HepG2 (cell line): ENCODE results near the gene GAS2L2. TPM values are rescaled to one million over a fixed set of nuclear protein-coding genes. Genes with fewer than 3 reads are reported as not detected.

ENCODE experiments used
- AHR ChIP-seq: IDR thresholded peaks from 2 replicates; pipeline ENCODE4 v1.6.1; 2018; ENCODE audit warnings: missing genetic modification reagents, missing compliant biosample characterization
- NCOA1 ChIP-seq: sonication (generic); formaldehyde crosslinking; IDR thresholded peaks from 2 replicates; pipeline ENCODE4 v1.9.0; 2021; ENCODE audit warnings: missing genetic modification reagents
- NR3C1 ChIP-seq: sonication (generic); formaldehyde crosslinking; IDR thresholded peaks from 2 replicates; pipeline ENCODE4 v1.4.0; 2020; ENCODE audit warnings: missing genetic modification reagents
- SIN3A ChIP-seq: IDR thresholded peaks from 2 replicates; pipeline ENCODE4 v1.6.1; 2011; ENCODE audit warnings: low read depth, mild to moderate bottlenecking, control low read depth, low read length, borderline replicate concordance
- SMYD3 ChIP-seq: sonication (generic); formaldehyde crosslinking; IDR thresholded peaks from 2 replicates; pipeline ENCODE4 v1.8.1; 2023; ENCODE audit warnings: mild to moderate bottlenecking, missing genetic modification reagents
- TAF1 ChIP-seq: sonication (generic); formaldehyde crosslinking; IDR thresholded peaks from 2 replicates; pipeline ENCODE4 v1.4.0; 2020; ENCODE audit warnings: missing genetic modification reagents
- ZKSCAN5 ChIP-seq: sonication (generic); formaldehyde crosslinking; IDR thresholded peaks from 2 replicates; pipeline ENCODE4 v1.5.1; 2020; ENCODE audit warnings: mild to moderate bottlenecking, missing genetic modification reagents
- ZNF180 ChIP-seq: sonication (generic); formaldehyde crosslinking; IDR thresholded peaks from 2 replicates; pipeline ENCODE4 v1.4.0; 2020; ENCODE audit warnings: low read depth, missing genetic modification reagents, borderline replicate concordance
- ZNF263 ChIP-seq: sonication (generic); formaldehyde crosslinking; IDR thresholded peaks from 2 replicates; pipeline ENCODE4 v1.4.0; 2020; ENCODE audit warnings: missing genetic modification reagents
- ZNF3 ChIP-seq: IDR thresholded peaks from 2 replicates; pipeline ENCODE4 v1.7.0; 2017; ENCODE audit warnings: inconsistent platforms
- ZNF761 ChIP-seq: sonication (generic); formaldehyde crosslinking; conservative IDR thresholded peaks from 2 replicates; pipeline ENCODE4 v1.4.0; 2020; ENCODE audit warnings: mild to moderate bottlenecking, missing genetic modification reagents
- ZNF781 ChIP-seq: sonication (generic); formaldehyde crosslinking; IDR thresholded peaks from 2 replicates; pipeline ENCODE4 v1.5.1; 2020; ENCODE audit warnings: borderline replicate concordance, mild to moderate bottlenecking, missing genetic modification reagents; ENCODE audit errors: not compliant biosample characterization
- ZSCAN20 ChIP-seq: sonication (generic); formaldehyde crosslinking; IDR thresholded peaks from 2 replicates; pipeline ENCODE4 v1.4.0; 2020; ENCODE audit warnings: missing genetic modification reagents, mild to moderate bottlenecking, borderline replicate concordance
- polyA plus RNA-seq, 8 experiments: library from polyadenylated mRNA; depleted of rRNA in 3 of 8; stranded (reverse) in 7 of 8; unstranded in 1 of 8; fragments of >200 nt; fragmentation: Illumina TruSeq in 4 of 8; extraction: Trizol in 4 of 8; gene quantifications; 2 replicates each; pipeline versions ENCODE4 v1.2.1 to v1.2.3, GENCODE V29; 2011 to 2016; ENCODE audit warnings: low read depth in 4 of 8, missing spikeins in 1 of 8, mixed read lengths in 1 of 8; ENCODE audit not compliant: insufficient read depth in 1 of 8
- total RNA-seq, 5 experiments: library from RNA; depleted of rRNA; stranded (reverse); fragments of >200 nt; fragmentation: Illumina TruSeq; extraction: Trizol; gene quantifications; 2 replicates each; pipeline ENCODE4 v1.2.3, GENCODE V29; 2016; ENCODE audit warnings: low read depth in 1 of 5
- TF ChIP-seq, protein P1 (sequence below): sonication (generic); formaldehyde crosslinking; IDR thresholded peaks from 2 replicates; pipeline ENCODE4 v1.4.0; 2020; ENCODE audit warnings: missing genetic modification reagents
- TF ChIP-seq, protein P2 (sequence below): IDR thresholded peaks from 2 replicates; pipeline ENCODE4 v1.6.1; 2018; ENCODE audit warnings: missing genetic modification reagents
- TF ChIP-seq, protein P3 (sequence below): sonication (generic); formaldehyde crosslinking; IDR thresholded peaks from 2 replicates; pipeline ENCODE4 v1.4.0; 2020; ENCODE audit warnings: missing genetic modification reagents
- TF ChIP-seq, protein P4 (sequence below): sonication (generic); formaldehyde crosslinking; IDR thresholded peaks from 2 replicates; pipeline ENCODE4 v1.9.0; 2021; ENCODE audit warnings: missing genetic modification reagents, borderline replicate concordance
- TF ChIP-seq, protein P5 (sequence below): sonication (generic); formaldehyde crosslinking; conservative IDR thresholded peaks from 2 replicates; pipeline ENCODE4 v1.8.0; 2022; ENCODE audit warnings: missing genetic modification reagents
- TF ChIP-seq, protein P6 (sequence below): sonication (generic); formaldehyde crosslinking; IDR thresholded peaks from 2 replicates; pipeline ENCODE4 v1.8.1; 2023; ENCODE audit warnings: mild to moderate bottlenecking, inconsistent platforms, moderate library complexity, missing genetic modification reagents, borderline replicate concordance
- TF ChIP-seq, protein P7 (sequence below): sonication (generic); formaldehyde crosslinking; IDR thresholded peaks from 2 replicates; pipeline ENCODE4 v1.4.0; 2020; ENCODE audit warnings: missing genetic modification reagents

GAS2L2 gene
- total and polyA plus RNA-seq, 2 of the 13 experiments (the other 11 are each of a cell fraction or from before 2014, with no cell fraction given), result not detected

DNA sequence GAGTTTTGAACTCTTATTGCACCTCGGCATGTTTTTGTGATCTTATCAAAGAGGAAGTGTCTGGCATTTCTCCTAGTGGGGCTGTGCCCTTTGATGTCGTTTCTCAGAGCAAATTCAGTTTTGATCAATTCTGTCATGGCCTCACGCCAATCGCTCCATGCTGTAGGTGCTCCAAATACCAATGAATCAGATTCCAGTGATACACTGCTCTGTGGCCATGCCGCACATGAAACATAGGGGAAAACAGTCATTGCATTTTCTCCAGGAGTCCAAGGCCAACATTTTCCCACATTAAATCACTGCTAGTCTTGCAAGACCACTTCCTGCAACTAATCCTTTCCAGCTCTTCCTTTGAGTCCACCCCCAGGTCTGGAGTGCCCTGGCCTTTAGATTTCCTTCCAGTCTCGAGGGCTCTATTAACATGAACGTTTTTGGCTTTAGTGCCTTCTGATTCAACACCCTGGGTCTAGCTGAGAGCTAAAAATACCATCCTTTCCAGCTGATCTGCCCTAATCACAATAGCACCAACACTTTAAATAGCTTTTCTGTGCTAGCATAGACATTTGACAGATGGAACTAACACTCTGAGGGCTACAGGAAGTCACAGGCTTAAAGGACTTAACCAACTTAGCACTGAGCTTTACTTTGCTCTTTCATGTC, 39.8 kb downstream of the GAS2L2 start (continued):
- TF ChIP-seq, protein P1, sequence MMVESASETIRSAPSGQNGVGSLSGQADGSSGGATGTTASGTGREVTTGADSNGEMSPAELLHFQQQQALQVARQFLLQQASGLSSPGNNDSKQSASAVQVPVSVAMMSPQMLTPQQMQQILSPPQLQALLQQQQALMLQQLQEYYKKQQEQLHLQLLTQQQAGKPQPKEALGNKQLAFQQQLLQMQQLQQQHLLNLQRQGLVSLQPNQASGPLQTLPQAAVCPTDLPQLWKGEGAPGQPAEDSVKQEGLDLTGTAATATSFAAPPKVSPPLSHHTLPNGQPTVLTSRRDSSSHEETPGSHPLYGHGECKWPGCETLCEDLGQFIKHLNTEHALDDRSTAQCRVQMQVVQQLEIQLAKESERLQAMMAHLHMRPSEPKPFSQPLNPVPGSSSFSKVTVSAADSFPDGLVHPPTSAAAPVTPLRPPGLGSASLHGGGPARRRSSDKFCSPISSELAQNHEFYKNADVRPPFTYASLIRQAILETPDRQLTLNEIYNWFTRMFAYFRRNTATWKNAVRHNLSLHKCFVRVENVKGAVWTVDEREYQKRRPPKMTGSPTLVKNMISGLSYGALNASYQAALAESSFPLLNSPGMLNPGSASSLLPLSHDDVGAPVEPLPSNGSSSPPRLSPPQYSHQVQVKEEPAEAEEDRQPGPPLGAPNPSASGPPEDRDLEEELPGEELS, result peak; percentile 47; the same call in 1 of the 2 replicates
- TF ChIP-seq NCOA1 (CRISPR knock-in tag), result no peak
- no peak for TF ChIP-seq SMYD3 (CRISPR knock-in tag)
- TF ChIP-seq ZNF3 (CRISPR knock-in tag), result no peak
- TF ChIP-seq, protein P2, sequence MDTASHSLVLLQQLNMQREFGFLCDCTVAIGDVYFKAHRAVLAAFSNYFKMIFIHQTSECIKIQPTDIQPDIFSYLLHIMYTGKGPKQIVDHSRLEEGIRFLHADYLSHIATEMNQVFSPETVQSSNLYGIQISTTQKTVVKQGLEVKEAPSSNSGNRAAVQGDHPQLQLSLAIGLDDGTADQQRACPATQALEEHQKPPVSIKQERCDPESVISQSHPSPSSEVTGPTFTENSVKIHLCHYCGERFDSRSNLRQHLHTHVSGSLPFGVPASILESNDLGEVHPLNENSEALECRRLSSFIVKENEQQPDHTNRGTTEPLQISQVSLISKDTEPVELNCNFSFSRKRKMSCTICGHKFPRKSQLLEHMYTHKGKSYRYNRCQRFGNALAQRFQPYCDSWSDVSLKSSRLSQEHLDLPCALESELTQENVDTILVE, result no peak
- no peak for TF ChIP-seq SIN3A
- TF ChIP-seq AHR (CRISPR knock-in tag), result no peak
- no peak for TF ChIP-seq ZSCAN20
- TF ChIP-seq TAF1, result no peak
- no peak for TF ChIP-seq ZNF761 (CRISPR knock-in tag)
- TF ChIP-seq ZNF263 (CRISPR knock-in tag), result no peak
- no peak for TF ChIP-seq ZNF180 (CRISPR knock-in tag)
- TF ChIP-seq, protein P3, sequence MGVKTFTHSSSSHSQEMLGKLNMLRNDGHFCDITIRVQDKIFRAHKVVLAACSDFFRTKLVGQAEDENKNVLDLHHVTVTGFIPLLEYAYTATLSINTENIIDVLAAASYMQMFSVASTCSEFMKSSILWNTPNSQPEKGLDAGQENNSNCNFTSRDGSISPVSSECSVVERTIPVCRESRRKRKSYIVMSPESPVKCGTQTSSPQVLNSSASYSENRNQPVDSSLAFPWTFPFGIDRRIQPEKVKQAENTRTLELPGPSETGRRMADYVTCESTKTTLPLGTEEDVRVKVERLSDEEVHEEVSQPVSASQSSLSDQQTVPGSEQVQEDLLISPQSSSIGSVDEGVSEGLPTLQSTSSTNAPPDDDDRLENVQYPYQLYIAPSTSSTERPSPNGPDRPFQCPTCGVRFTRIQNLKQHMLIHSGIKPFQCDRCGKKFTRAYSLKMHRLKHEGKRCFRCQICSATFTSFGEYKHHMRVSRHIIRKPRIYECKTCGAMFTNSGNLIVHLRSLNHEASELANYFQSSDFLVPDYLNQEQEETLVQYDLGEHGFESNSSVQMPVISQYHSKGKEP (CRISPR knock-in tag), result no peak
- TF ChIP-seq, protein P4, sequence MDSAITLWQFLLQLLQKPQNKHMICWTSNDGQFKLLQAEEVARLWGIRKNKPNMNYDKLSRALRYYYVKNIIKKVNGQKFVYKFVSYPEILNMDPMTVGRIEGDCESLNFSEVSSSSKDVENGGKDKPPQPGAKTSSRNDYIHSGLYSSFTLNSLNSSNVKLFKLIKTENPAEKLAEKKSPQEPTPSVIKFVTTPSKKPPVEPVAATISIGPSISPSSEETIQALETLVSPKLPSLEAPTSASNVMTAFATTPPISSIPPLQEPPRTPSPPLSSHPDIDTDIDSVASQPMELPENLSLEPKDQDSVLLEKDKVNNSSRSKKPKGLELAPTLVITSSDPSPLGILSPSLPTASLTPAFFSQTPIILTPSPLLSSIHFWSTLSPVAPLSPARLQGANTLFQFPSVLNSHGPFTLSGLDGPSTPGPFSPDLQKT (CRISPR knock-in tag), result no peak
- TF ChIP-seq, protein P5, sequence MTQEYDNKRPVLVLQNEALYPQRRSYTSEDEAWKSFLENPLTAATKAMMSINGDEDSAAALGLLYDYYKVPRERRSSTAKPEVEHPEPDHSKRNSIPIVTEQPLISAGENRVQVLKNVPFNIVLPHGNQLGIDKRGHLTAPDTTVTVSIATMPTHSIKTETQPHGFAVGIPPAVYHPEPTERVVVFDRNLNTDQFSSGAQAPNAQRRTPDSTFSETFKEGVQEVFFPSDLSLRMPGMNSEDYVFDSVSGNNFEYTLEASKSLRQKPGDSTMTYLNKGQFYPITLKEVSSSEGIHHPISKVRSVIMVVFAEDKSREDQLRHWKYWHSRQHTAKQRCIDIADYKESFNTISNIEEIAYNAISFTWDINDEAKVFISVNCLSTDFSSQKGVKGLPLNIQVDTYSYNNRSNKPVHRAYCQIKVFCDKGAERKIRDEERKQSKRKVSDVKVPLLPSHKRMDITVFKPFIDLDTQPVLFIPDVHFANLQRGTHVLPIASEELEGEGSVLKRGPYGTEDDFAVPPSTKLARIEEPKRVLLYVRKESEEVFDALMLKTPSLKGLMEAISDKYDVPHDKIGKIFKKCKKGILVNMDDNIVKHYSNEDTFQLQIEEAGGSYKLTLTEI (CRISPR knock-in tag), result no peak
- TF ChIP-seq, protein P6, sequence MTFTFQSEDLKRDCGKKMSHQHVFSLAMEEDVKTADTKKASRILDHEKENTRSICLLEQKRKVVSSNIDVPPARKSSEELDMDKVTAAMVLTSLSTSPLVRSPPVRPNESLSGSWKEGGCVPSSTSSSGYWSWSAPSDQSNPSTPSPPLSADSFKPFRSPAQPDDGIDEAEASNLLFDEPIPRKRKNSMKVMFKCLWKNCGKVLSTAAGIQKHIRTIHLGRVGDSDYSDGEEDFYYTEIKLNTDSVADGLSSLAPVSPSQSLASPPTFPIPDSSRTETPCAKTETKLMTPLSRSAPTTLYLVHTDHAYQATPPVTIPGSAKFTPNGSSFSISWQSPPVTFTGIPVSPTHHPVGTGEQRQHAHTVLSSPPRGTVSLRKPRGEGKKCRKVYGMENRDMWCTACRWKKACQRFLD, result no peak
- TF ChIP-seq ZNF781 (CRISPR knock-in tag), result no peak
- TF ChIP-seq, protein P7, sequence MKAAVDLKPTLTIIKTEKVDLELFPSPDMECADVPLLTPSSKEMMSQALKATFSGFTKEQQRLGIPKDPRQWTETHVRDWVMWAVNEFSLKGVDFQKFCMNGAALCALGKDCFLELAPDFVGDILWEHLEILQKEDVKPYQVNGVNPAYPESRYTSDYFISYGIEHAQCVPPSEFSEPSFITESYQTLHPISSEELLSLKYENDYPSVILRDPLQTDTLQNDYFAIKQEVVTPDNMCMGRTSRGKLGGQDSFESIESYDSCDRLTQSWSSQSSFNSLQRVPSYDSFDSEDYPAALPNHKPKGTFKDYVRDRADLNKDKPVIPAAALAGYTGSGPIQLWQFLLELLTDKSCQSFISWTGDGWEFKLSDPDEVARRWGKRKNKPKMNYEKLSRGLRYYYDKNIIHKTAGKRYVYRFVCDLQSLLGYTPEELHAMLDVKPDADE (CRISPR knock-in tag), result no peak
- no peak for TF ChIP-seq NR3C1 (CRISPR knock-in tag)
- TF ChIP-seq ZKSCAN5 (CRISPR knock-in tag), result no peak
